Spinal cord (tissue), 10 donors: Measurements from ENCODE around the gene UBE2R2. TPM values are rescaled to one million over a fixed set of nuclear protein-coding genes. Genes with fewer than 3 reads are reported as not detected.
"Not testable (repeated sequence)": the region's sequence is repeated elsewhere in the genome, so short reads cannot be mapped to it uniquely, and the experiment has no call there.

Experiments used
- DNase-seq, 6 donors: peaks; one replicate each; pipeline versions ENCODE4 v3.0.0 to v3.0.0-alpha.2; 2013 to 2015; ENCODE audit warnings: low spot score in 6 of 6, low read depth in 4 of 6
- H3K27ac ChIP-seq: one replicate; pipeline ENCODE4 v1.5.1; 2013; ENCODE audit warnings: low read depth, low read length, control low read depth
- H3K27me3 ChIP-seq: one replicate; pipeline ENCODE4 v1.6.1; 2013; ENCODE audit warnings: low read length; ENCODE audit not compliant: control insufficient read depth, insufficient read depth
- H3K36me3 ChIP-seq: one replicate; pipeline ENCODE4 v1.6.1; 2013; ENCODE audit warnings: low read length; ENCODE audit not compliant: control insufficient read depth, insufficient read depth
- H3K4me1 ChIP-seq: one replicate; pipeline ENCODE4 v1.6.1; 2013; ENCODE audit warnings: low read length; ENCODE audit not compliant: control insufficient read depth, insufficient read depth
- H3K4me3 ChIP-seq: one replicate; pipeline ENCODE4 v1.5.1; 2013; ENCODE audit warnings: low read depth, low read length, control low read depth
- H3K9me3 ChIP-seq: one replicate; pipeline ENCODE4 v1.6.1; 2013; ENCODE audit warnings: low read length; ENCODE audit not compliant: control insufficient read depth, insufficient read depth
- WGBS: methylation state at CpG from one replicate; pipeline ENCODE4 v1.1.5; 2013; ENCODE audit warnings: missing lambda C conversion rate; ENCODE audit not compliant: insufficient coverage; 5-methylcytosine and 5-hydroxymethylcytosine counted together
- polyA plus RNA-seq, 2 donors: library from polyadenylated mRNA; unstranded; fragments of 120-200 nt; gene quantifications; one replicate each; pipeline ENCODE4 v1.2.1, GENCODE V29; 2013; ENCODE audit not compliant: insufficient read length in 2 of 2
- total RNA-seq, 2 donors: library from RNA; depleted of rRNA in 1 of 2; stranded (reverse); fragments of 120-200 nt in 1 of 2; fragments of >200 nt in 1 of 2; gene quantifications; one replicate each; pipeline versions ENCODE4 v1.2.3 to v1.2.4, GENCODE V29; 2013 to 2014
- donor health status: healthy.

The UBE2R2 gene
- total and polyA plus RNA-seq, 4 donors, result 24.2 to 68.4 (median 43.4) TPM

DNA sequence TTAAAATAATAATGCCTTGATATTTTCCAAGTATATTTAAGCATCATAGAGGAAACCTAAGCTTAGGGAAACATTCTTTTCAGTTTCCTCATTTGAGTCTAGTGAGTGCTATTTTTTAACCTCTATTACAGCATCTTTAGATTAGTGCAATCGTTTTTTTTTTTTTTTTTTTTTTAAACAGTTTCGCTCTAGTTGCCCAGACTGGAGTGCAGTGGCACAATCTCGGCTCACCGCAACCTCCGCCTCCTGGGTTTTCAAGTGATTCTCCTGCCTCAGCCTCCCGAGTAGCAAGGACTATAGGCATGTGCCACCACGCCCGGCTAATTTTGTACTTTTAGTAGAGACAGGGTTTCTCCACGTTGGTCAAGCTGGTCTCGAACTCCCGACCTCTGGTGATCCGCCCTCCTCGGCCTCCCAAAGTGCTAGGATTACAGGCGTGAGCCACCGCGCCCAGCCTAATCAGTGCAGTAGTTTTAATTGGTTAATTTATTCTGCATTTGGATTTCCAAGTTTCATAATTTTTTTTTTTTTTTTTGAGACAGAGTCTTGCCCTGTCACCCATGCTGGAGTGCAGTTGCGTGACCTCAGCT is 12.8 kb downstream of the UBE2R2 start:
- H3K36me3 ChIP-seq, H3K4me3 ChIP-seq, DNase-seq, H3K9me3 ChIP-seq, H3K27me3 ChIP-seq, H3K27ac ChIP-seq, H3K4me1 ChIP-seq: not testable (repeated sequence)
- WGBS, result 100% methylated on average over 6 of the region's 17 CpGs

DNA sequence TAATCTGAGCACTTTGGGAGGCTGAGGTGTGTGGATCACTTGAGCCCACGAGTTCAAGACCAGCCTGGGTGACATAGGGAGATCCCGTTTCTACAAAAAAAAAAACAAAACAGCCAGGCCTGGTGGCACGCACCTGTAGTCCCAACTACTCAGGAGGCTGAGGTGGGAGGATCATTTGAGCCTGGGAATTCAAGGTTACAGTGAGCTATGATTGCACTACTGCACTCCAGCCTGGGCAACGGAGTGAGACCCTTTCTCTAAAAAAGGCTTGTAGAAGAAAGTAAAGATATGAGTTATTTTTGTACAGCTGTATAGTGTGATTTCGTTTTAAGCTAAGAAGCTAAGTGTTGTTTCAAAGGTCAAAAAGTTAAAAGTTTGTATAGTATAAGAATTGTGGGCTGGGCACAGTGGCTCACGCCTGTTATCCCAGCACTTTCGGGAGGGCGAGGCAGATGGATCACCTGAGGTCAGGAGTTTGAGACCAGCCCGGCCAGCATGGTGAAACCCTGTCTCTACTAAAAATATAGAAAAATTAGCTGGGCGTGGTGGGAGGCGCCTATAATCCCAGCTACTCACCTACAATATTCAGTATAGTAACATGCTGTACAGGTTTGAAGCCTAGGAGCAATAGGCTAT is 18.8 kb downstream of the UBE2R2 start:
- no peak for DNase-seq
- 86% methylated on average over 3 of the region's 11 CpGs for WGBS
- Histone ChIP-seq H3K27ac (no peak overlapping the region), H3K36me3 (no peaks in the 10 kb centered on the region), H3K27me3 (no peaks in the 10 kb centered on the region), H3K4me3 (no peak overlapping the region), H3K9me3 (no peaks in the 10 kb centered on the region), H3K4me1 (no peaks in the 10 kb centered on the region)

DNA sequence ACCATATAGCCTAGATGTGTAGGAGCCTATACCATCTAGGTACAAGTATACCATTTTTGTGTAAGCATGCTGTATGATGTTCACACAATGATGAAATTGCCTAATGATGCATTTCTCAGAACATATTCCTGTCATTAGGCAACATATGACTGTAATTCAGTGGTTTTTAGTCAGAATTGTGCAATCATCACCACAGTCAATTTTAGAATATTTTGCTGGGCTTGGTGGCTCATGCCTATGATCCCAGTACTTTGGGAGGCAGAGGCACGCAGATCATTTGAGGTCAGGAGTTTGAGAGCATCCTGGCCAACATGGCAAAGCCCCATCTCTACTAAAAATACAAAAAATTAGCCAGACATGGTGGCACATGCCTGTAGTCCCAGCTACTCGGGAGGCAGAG is 19.3 kb downstream of the UBE2R2 start:
- H3K4me1 ChIP-seq, H3K36me3 ChIP-seq, H3K9me3 ChIP-seq, DNase-seq, H3K4me3 ChIP-seq, H3K27ac ChIP-seq, H3K27me3 ChIP-seq: not testable (repeated sequence)
- WGBS, result 67% methylated on average over 2 of the region's 2 CpGs

DNA sequence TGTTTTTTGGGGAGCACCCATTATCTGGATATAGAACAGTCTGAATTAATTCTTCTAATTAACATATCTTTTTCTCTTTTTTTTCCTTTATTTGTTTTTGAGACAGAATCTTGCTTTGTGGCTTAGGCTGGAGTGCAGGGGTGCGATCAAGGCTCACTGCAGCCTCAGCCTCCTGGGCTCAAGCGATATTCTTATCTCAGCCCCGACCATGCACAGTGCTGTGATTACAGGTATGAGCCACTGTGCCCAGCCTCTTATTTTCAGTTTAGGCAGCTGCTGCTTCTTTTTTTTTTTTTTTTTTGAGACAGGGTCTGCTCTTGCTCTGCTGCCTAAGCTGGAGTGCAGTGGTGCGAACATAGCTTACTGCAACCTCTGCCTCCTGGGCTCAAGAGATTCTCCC is 20.2 kb downstream of the UBE2R2 start:
- DNase-seq, result no peak
- Histone ChIP-seq H3K36me3 (no peaks in the 10 kb centered on the region), H3K27me3 (no peaks in the 10 kb centered on the region), H3K9me3 (no peaks in the 10 kb centered on the region), H3K27ac (no peak overlapping the region), H3K4me3 (no peak overlapping the region), H3K4me1 (no peaks in the 10 kb centered on the region)
- WGBS, result 86% methylated on average over 3 of the region's 4 CpGs

- Histone ChIP-seq H3K36me3 (no peaks in the 10 kb centered on the region), H3K27ac (no peak overlapping the region), H3K9me3 (no peaks in the 10 kb centered on the region), H3K4me3 (no peak overlapping the region), H3K27me3 (no peaks in the 10 kb centered on the region), H3K4me1 (peaks cover 8% of the 10 kb centered on the region)
- WGBS, result 57% methylated on average over 1 of the region's 2 CpGs
- no peak for DNase-seq
Observed at GRCh38 chr9:33840381-33840780, 23.4 kb downstream of the UBE2R2 start.

- no peaks in the 10 kb centered on the region for H3K36me3 ChIP-seq
- no peaks in the 10 kb centered on the region for H3K27me3 ChIP-seq
- H3K27ac ChIP-seq, result no peak overlapping the region
- H3K4me1 ChIP-seq, result peaks cover 12% of the 10 kb centered on the region
- WGBS, result 100% methylated on average over 2 of the region's 5 CpGs
- H3K4me3 ChIP-seq, result no peak overlapping the region
- DNase-seq, result no peak
- H3K9me3 ChIP-seq, result no peaks in the 10 kb centered on the region
Observed at GRCh38 chr9:33843312-33843961, 26.5 kb downstream of the UBE2R2 start.

GRCh38 chr9:33846231-33846630 is 29.3 kb downstream of the UBE2R2 start:
- no CpG with 5 or more reads among the region's 4 CpGs for WGBS
- Histone ChIP-seq H3K36me3 (no peaks in the 10 kb centered on the region), H3K4me3 (no peak overlapping the region), H3K4me1 (peaks cover 12% of the 10 kb centered on the region), H3K27me3 (no peaks in the 10 kb centered on the region), H3K27ac (no peak overlapping the region), H3K9me3 (no peaks in the 10 kb centered on the region)
- DNase-seq, result no peak

- not testable (repeated sequence) for DNase-seq, H3K27ac ChIP-seq, H3K4me3 ChIP-seq, H3K27me3 ChIP-seq, H3K9me3 ChIP-seq, H3K36me3 ChIP-seq
- H3K4me1 ChIP-seq, result peaks cover 14% of the 10 kb centered on the region
- WGBS, result 100% methylated on average over 1 of the region's 3 CpGs
Observed at GRCh38 chr9:33847894-33848205, 30.9 kb downstream of the UBE2R2 start.

GRCh38 chr9:33850267-33850629 is 33.3 kb downstream of the UBE2R2 start:
- no peak for DNase-seq
- H3K36me3 ChIP-seq, result no peaks in the 10 kb centered on the region
- H3K9me3 ChIP-seq, result no peaks in the 10 kb centered on the region
- no peak overlapping the region for H3K27ac ChIP-seq
- H3K27me3 ChIP-seq, result no peaks in the 10 kb centered on the region
- WGBS, result 79% methylated on average over 2 of the region's 4 CpGs
- H3K4me1 ChIP-seq, result peaks cover 7% of the 10 kb centered on the region
- no peak overlapping the region for H3K4me3 ChIP-seq

DNA sequence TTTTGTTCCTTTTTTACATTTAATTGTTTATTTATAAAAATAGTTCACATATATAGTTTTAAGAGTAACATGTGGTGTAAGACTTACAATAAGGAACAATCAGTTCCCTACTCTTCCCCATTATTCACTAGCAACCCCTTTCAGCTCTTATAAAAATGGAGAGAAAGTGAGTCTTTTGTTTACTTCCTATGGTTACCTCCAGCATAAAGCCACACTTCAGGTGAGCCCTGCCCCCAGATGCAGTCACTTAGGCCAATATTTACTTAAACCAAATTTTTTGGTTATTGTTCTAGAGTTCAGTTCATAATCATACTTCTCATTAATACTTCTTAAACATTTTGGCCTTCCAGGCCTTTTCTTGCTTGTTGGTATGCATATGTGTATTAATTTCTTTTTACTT is 33.7 kb downstream of the UBE2R2 start:
- Histone ChIP-seq H3K4me3 (no peak overlapping the region), H3K9me3 (no peaks in the 10 kb centered on the region), H3K27ac (no peak overlapping the region), H3K36me3 (no peaks in the 10 kb centered on the region), H3K27me3 (no peaks in the 10 kb centered on the region), H3K4me1 (peaks cover 7% of the 10 kb centered on the region)
- DNase-seq, result no peak
